ENCODE results near the gene UBE2N.
"Not testable (repeated sequence)": the region's sequence is repeated elsewhere in the genome, so short reads cannot be mapped to it uniquely, and the experiment has no call there.

UBE2N gene

DNA sequence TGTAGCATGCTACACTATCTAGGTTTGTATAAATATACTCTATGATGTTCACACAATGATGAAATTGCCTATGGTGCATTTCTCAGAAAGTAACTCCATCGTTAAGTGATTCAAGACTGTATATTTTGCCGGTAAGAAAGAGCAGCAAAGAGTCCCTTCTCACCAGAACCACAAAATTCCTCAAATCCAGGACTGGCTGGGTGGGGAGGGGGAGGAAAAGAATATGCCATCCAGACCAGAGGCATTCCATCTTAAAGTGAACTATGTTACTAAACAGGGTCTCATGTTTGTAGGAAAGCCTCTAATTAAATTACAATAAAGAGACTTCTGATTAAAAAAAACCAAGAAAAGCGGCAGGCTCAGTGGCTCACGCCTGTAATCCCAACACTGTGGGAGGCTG lies 11.5 kb downstream of the UBE2N start:
- Mint-ChIP-seq H3K4me1 (ENCODE audit: low read depth) (peaks cover 45% of the 10 kb centered on the region), H3K4me3 (no peak overlapping the region), H3K9me3 (no peaks in the 10 kb centered on the region), H3K27me3 (ENCODE audit: low read depth) (no peaks in the 10 kb centered on the region), H3K36me3 (ENCODE audit: low read depth) (no peaks in the 10 kb centered on the region), H3K27ac (no peak overlapping the region)

GRCh38 chr12:93429852-93430251 lies 11.9 kb downstream of the UBE2N start:
- no peak overlapping the region for H3K4me3 Mint-ChIP-seq
- H3K36me3 Mint-ChIP-seq (ENCODE audit: low read depth), result no peaks in the 10 kb centered on the region
- H3K27me3 Mint-ChIP-seq (ENCODE audit: low read depth), result no peaks in the 10 kb centered on the region
- H3K4me1 Mint-ChIP-seq (ENCODE audit: low read depth), result peaks cover 48% of the 10 kb centered on the region
- H3K9me3 Mint-ChIP-seq, result no peaks in the 10 kb centered on the region
- H3K27ac Mint-ChIP-seq, result no peak overlapping the region

DNA sequence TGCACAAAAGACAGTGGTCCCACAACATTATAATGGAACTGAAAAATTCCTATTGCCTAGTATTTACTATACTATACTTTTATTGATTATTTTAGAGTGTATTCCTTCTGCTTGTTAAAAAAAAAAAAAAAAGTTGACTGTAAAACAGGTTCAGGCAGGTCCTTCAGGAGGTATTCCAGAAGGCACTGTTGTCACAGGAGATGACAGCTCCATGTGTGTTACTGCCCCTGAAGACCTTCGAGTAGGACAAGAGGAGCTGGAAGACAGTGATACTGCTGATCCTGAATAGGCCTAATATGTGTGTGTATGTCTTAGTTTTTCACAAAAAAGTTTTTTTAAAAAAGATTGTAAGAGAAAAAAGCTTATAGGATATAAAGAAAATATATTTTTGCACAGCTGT lies 12.3 kb downstream of the UBE2N start:
- Mint-ChIP-seq H3K36me3 (ENCODE audit: low read depth) (no peaks in the 10 kb centered on the region), H3K27ac (no peak overlapping the region), H3K4me3 (no peak overlapping the region), H3K4me1 (ENCODE audit: low read depth) (peaks cover 51% of the 10 kb centered on the region), H3K27me3 (ENCODE audit: low read depth) (no peaks in the 10 kb centered on the region), H3K9me3 (no peaks in the 10 kb centered on the region)

DNA sequence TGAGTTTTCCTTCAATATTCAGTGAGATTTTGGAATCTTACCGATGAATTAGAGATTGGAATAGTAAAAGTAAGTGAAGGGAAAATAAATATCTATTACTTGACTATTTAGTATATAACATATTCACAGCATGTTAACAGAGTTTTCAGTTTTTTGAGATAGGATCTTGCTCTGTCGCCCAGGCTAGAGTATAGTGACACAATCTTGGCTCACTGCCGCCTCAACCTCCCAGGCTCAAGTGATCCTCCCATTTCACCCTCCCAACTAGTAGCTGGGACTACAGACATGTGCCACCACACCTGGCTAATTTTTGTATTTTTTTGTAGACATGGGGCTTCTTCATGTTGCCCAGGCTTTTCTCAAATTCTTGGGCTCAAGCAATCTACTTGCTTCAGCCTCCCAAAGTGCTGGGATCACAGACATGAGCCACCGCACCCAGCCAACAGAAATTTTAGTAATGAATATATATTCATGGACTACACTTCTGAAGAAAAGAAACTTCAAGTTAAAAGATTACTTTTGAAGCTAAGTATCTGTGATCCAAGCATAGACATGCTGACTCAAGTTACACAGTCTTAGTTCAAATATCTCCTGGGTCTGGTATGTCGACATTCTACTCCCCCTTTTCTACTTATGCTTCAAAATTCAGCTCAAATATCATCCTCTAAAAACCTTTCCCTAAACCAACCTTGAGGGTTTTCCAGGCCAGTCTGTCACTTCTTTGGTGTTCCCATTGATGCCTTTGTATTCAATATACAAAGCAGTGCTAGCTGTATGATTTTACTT lies 13.8 kb downstream of the UBE2N start:
- H3K9me3 Mint-ChIP-seq, result no peaks in the 10 kb centered on the region
- no peak overlapping the region for H3K27ac Mint-ChIP-seq
- no peak overlapping the region for H3K4me3 Mint-ChIP-seq
- H3K36me3 Mint-ChIP-seq (ENCODE audit: low read depth), result no peaks in the 10 kb centered on the region
- H3K4me1 Mint-ChIP-seq (ENCODE audit: low read depth), result peaks cover 56% of the 10 kb centered on the region
- H3K27me3 Mint-ChIP-seq (ENCODE audit: low read depth), result no peaks in the 10 kb centered on the region

GRCh38 chr12:93426412-93426805 lies 15.3 kb downstream of the UBE2N start:
- Mint-ChIP-seq H3K4me3 (no peak overlapping the region), H3K27me3 (ENCODE audit: low read depth) (no peaks in the 10 kb centered on the region), H3K9me3 (no peaks in the 10 kb centered on the region), H3K27ac (no peak overlapping the region), H3K4me1 (ENCODE audit: low read depth) (peaks cover 56% of the 10 kb centered on the region), H3K36me3 (ENCODE audit: low read depth) (no peaks in the 10 kb centered on the region)

DNA sequence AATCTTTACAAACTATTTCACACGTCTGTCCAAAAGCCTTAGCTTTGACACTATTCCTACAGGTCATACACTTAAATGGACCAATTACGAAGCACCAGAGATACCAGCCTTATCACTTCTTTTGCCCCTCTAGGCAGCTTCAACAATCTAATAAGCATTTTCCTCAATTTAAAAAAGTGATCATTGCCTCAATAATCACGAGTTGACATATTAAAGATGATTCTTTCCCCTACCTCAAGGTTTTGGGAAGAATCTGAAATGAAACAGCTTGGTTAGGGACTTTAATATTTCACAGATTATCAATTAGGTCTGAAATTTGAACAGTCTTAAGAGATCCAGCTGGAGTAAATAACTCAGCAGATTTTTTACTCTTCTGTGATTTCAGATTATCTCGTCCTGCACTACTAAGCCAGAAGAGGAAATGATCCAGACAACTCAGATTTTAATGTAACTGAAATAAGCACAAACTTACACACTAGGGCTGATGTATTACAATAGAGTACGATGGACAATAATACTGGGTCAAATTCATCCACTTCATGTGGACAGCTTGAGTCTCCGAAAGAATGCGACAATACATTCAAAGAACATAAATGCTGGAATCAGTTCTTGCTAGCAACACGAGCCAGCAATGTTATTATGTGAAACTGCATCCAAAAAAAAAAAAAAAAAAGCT lies 15.9 kb downstream of the UBE2N start:
- Mint-ChIP-seq H3K27ac (no peak overlapping the region), H3K4me3 (no peak overlapping the region), H3K4me1 (ENCODE audit: low read depth) (peaks cover 56% of the 10 kb centered on the region), H3K27me3 (ENCODE audit: low read depth) (no peaks in the 10 kb centered on the region), H3K36me3 (ENCODE audit: low read depth) (no peaks in the 10 kb centered on the region), H3K9me3 (no peaks in the 10 kb centered on the region)

DNA sequence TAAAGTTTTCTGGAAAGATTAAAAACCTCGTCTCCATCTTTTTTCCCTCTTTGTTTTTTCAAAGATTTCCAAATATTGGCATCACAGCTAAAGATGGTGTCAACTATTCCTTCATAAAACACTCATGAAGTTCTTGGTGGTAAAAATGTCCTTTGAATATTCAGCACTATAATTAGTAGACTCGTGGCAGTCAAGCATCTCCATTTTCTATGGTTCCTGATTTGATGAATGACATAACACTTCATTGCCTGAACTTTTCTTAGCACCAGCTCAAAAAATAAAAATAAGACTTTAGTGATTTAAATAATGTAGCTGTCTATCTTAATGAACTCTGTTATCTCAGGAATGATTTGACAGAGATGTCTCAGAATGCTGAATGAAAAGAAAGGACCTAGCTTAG lies 19.7 kb downstream of the UBE2N start:
- no peaks in the 10 kb centered on the region for H3K36me3 Mint-ChIP-seq (ENCODE audit: low read depth)
- H3K27ac Mint-ChIP-seq, result no peak overlapping the region
- no peaks in the 10 kb centered on the region for H3K27me3 Mint-ChIP-seq (ENCODE audit: low read depth)
- no peak overlapping the region for H3K4me3 Mint-ChIP-seq
- H3K4me1 Mint-ChIP-seq (ENCODE audit: low read depth), result peaks cover 58% of the 10 kb centered on the region
- no peaks in the 10 kb centered on the region for H3K9me3 Mint-ChIP-seq

GRCh38 chr12:93419388-93420034 lies 22.2 kb downstream of the UBE2N start:
- Mint-ChIP-seq H3K4me1 (ENCODE audit: low read depth) (peaks cover 58% of the 10 kb centered on the region), H3K4me3 (no peak overlapping the region), H3K9me3 (no peaks in the 10 kb centered on the region), H3K27ac (no peak overlapping the region), H3K36me3 (ENCODE audit: low read depth) (peaks cover 2% of the 10 kb centered on the region), H3K27me3 (ENCODE audit: low read depth) (no peaks in the 10 kb centered on the region)

DNA sequence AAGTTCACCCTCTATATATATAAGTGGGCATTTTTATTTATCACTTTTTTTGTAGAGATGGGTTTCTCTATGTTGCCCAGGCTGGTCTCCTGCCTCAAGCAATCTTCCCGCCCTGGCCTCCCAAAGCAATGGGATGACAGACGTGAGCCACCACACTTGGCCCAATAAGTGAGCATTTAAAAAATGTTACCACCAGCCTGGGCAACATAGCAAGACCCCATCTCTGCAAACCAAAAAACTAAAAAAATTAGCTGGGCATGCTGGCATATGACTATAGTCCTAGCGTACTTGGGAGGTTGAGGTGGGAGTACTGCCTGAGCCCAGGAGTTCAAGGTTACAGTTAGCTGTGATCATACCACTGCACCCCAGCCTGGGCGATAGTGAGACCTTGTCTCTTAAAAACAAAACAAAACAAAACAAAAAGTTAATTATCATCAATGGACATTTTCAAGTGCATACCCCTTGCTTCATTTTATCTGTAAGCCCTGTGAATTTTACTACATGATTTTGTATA lies 23.7 kb downstream of the UBE2N start:
- peaks cover 57% of the 10 kb centered on the region for H3K4me1 Mint-ChIP-seq (ENCODE audit: low read depth)
- H3K4me3 Mint-ChIP-seq, result no peak overlapping the region
- peaks cover 9% of the 10 kb centered on the region for H3K36me3 Mint-ChIP-seq (ENCODE audit: low read depth)
- H3K27me3 Mint-ChIP-seq (ENCODE audit: low read depth), result no peaks in the 10 kb centered on the region
- H3K9me3 Mint-ChIP-seq, result no peaks in the 10 kb centered on the region
- H3K27ac Mint-ChIP-seq, result no peak overlapping the region

DNA sequence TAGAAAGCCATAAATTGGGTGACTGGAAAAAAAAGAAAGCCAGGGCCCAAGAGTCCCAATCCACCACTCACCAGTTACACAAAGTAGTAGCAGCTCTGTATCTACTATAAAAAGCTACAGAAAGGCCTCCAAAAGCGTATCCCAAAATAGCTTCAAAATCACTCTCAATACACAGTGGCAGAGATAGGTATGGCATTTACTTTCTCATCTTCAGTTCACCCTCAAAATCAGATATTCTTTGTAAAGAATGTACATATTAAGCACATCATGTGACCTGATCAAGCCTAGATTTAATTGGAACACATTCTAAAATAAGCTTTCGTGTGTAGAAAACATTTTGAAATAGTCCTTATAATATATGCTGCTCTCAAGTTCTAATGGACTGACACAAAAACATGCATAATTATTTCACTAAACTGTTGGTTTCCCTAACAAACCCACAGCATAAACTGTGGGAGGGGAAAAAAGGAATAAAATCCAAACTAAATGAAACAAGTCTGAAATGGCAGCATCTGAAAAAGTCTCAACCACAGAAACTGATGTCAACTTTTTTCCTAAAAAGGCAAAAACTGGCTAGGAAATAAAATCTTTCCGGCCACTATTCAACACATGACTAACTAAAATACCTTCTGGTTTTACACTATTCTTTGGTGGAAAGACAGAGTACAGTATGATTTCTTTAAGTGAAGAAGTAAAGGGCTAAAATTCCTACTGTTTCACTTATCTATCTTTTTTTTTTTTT lies 25.9 kb downstream of the UBE2N start:
- H3K4me1 Mint-ChIP-seq (ENCODE audit: low read depth), result peaks cover 60% of the 10 kb centered on the region
- H3K27me3 Mint-ChIP-seq (ENCODE audit: low read depth), result no peaks in the 10 kb centered on the region
- H3K4me3 Mint-ChIP-seq, result peak overlapping the region; percentile 47
- no peaks in the 10 kb centered on the region for H3K9me3 Mint-ChIP-seq
- peak overlapping the region; percentile 62 for H3K27ac Mint-ChIP-seq
- peaks cover 18% of the 10 kb centered on the region for H3K36me3 Mint-ChIP-seq (ENCODE audit: low read depth)

- Mint-ChIP-seq H3K4me3 (no peak overlapping the region), H3K36me3 (ENCODE audit: low read depth) (peaks cover 34% of the 10 kb centered on the region), H3K27ac (peak overlapping the region; percentile 2), H3K4me1 (ENCODE audit: low read depth) (peaks cover 60% of the 10 kb centered on the region), H3K27me3 (ENCODE audit: low read depth) (no peaks in the 10 kb centered on the region), H3K9me3 (no peaks in the 10 kb centered on the region)
These were observed 28.7 kb downstream of the UBE2N start for GRCh38 chr12:93413064-93413463.

- not testable (repeated sequence) for H3K4me3 Mint-ChIP-seq; H3K27me3 Mint-ChIP-seq (ENCODE audit: low read depth); H3K9me3 Mint-ChIP-seq
- peaks cover 58% of the 10 kb centered on the region for H3K4me1 Mint-ChIP-seq (ENCODE audit: low read depth)
- peaks cover 34% of the 10 kb centered on the region for H3K36me3 Mint-ChIP-seq (ENCODE audit: low read depth)
- peak overlapping the region; percentile 38 for H3K27ac Mint-ChIP-seq
These were observed 29.4 kb downstream of the UBE2N start for GRCh38 chr12:93412396-93412795.

GRCh38 chr12:93411060-93411459 lies 30.7 kb downstream of the UBE2N start:
- not testable (repeated sequence) for H3K9me3 Mint-ChIP-seq; H3K27me3 Mint-ChIP-seq (ENCODE audit: low read depth); H3K4me3 Mint-ChIP-seq
- Mint-ChIP-seq H3K27ac (peak overlapping the region; percentile 6), H3K36me3 (ENCODE audit: low read depth) (peaks cover 45% of the 10 kb centered on the region), H3K4me1 (ENCODE audit: low read depth) (peaks cover 47% of the 10 kb centered on the region)

GRCh38 chr12:93409343-93410187 lies 32.2 kb downstream of the UBE2N start:
- H3K27ac Mint-ChIP-seq; H3K4me3 Mint-ChIP-seq; H3K9me3 Mint-ChIP-seq; H3K27me3 Mint-ChIP-seq (ENCODE audit: low read depth): not testable (repeated sequence)
- Mint-ChIP-seq H3K4me1 (ENCODE audit: low read depth) (peaks cover 34% of the 10 kb centered on the region), H3K36me3 (ENCODE audit: low read depth) (peaks cover 49% of the 10 kb centered on the region)

All from T-helper 1 cell treated with Interleukin-12 subunit alpha and Interleukin-12 subunit beta and Interleukin-4 antibody, amounts not matched to agents 30 μg/mL and 1 μg/mL, for 36 hours (primary cell).